Mucosa of rectum (tissue), 2 donors: ENCODE data around the gene ANKRD6.

Source experiments
- H3K27ac ChIP-seq, 2 donors: one replicate each; pipeline ENCODE4 v1.7.0; 2013; ENCODE audit warnings: inconsistent platforms in 2 of 2, low read depth in 2 of 2, low read length in 2 of 2
- H3K27me3 ChIP-seq, 2 donors: one replicate each; pipeline ENCODE4 v1.7.0; 2013; ENCODE audit warnings: low read length in 2 of 2; ENCODE audit not compliant: control insufficient read depth in 2 of 2, insufficient read depth in 2 of 2
- H3K36me3 ChIP-seq, 2 donors: one replicate each; pipeline ENCODE4 v1.7.0; 2013; ENCODE audit warnings: low read length in 2 of 2; ENCODE audit not compliant: control insufficient read depth in 2 of 2, insufficient read depth in 2 of 2
- H3K4me1 ChIP-seq, 2 donors: one replicate each; pipeline ENCODE4 v1.7.0; 2013; ENCODE audit warnings: low read length in 2 of 2, mild to moderate bottlenecking in 1 of 2; ENCODE audit not compliant: control insufficient read depth in 2 of 2, insufficient read depth in 2 of 2
- H3K4me3 ChIP-seq, 2 donors: one replicate each; pipeline ENCODE4 v1.7.0; 2013; ENCODE audit warnings: low read length in 2 of 2
- H3K9ac ChIP-seq, 2 donors: one replicate each; pipeline ENCODE4 v1.7.0; 2013; ENCODE audit warnings: low read length in 2 of 2, low read depth in 1 of 2, mild to moderate bottlenecking in 1 of 2
- H3K9me3 ChIP-seq, 2 donors: one replicate each; pipeline ENCODE4 v1.7.0; 2013; ENCODE audit warnings: low read length in 2 of 2; ENCODE audit not compliant: control insufficient read depth in 2 of 2
- donor health status: healthy.
- donor health status: Normal muscosa, but diverticular disease.

Gene ANKRD6

DNA sequence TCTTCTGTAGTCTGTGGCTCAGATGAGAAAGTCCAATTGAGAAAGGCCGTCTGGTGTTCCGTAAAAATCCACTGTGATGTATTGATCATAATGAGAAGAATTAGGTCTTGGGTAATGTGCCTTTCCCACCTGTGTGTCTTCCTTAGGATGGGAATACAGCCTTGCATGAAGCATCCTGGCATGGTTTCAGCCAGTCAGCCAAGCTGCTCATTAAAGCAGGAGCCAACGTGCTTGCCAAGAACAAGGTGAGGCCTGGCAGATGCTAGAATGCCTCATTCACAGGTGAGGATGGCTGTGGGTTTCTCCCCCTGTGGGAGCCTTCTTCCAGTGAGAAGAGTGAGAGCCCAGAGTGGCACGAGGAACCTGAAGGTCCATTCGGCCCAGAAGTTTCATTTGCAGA, 172.9 kb downstream of the ANKRD6 start:
- no peaks in the 10 kb centered on the region for H3K9me3 ChIP-seq
- H3K27ac ChIP-seq, result no peak overlapping the region
- H3K4me3 ChIP-seq, result no peak overlapping the region
- no peak overlapping the region for H3K9ac ChIP-seq
- H3K4me1 ChIP-seq, result no peaks in the 10 kb centered on the region
- no peaks in the 10 kb centered on the region for H3K27me3 ChIP-seq
- H3K36me3 ChIP-seq, result no peaks in the 10 kb centered on the region

DNA sequence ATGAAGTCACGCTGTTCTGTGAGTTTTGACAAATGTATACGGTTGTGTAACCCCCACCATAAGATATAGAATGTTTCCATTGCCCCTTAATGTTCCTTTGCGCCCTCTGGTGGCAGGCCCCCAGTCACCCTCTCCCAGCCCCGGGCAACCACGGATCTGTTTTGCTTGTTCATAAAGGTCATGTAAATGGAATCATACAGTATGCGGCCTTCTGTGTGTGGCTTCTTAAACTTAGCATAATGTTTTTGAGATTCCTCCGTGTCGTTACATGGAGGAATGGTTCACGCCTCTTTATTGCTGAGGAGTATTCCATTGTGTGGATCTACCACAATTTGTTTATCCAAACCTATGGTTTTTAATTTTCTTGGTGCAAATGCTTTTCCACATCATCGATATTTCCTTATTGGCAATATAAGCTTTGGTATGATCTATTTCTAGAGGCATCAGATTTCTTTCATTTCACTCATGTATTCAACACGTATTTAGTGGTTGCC, 177.2 kb downstream of the ANKRD6 start:
- Histone ChIP-seq H3K27ac (no peak overlapping the region), H3K27me3 (no peaks in the 10 kb centered on the region), H3K4me3 (no peak overlapping the region), H3K36me3 (no peaks in the 10 kb centered on the region), H3K4me1 (no peaks in the 10 kb centered on the region), H3K9ac (no peak overlapping the region), H3K9me3 (no peaks in the 10 kb centered on the region)

GRCh38 chr6:89611666-89612065, 178.7 kb downstream of the ANKRD6 start:
- Histone ChIP-seq H3K27ac (no peak overlapping the region), H3K9me3 (no peaks in the 10 kb centered on the region), H3K36me3 (no peaks in the 10 kb centered on the region), H3K4me3 (no peak overlapping the region), H3K9ac (no peak overlapping the region), H3K4me1 (no peaks in the 10 kb centered on the region), H3K27me3 (no peaks in the 10 kb centered on the region)

DNA sequence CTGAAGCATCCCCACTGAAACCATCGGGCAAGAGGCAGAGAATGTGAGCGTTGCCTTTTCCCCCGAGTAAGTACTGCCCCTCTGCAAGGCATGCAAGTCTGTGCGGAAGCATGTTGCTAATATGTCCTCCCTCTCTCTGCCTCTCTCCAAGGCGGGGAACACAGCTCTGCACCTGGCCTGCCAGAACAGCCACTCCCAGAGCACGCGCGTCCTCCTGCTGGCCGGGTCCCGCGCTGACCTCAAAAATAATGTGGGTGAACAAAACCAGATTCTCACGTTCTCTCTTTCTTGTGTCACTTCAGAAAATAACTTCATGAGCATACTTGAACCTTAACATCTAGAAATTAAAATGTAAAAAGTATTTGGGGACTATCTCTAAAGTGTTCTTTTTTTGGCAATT, 179.2 kb downstream of the ANKRD6 start:
- no peaks in the 10 kb centered on the region for H3K36me3 ChIP-seq
- no peaks in the 10 kb centered on the region for H3K4me1 ChIP-seq
- no peak overlapping the region for H3K4me3 ChIP-seq
- no peaks in the 10 kb centered on the region for H3K27me3 ChIP-seq
- no peaks in the 10 kb centered on the region for H3K9me3 ChIP-seq
- H3K27ac ChIP-seq, result no peak overlapping the region
- H3K9ac ChIP-seq, result no peak overlapping the region

- H3K9me3 ChIP-seq, result no peaks in the 10 kb centered on the region
- no peaks in the 10 kb centered on the region for H3K27me3 ChIP-seq
- H3K27ac ChIP-seq, result no peak overlapping the region
- H3K36me3 ChIP-seq, result no peaks in the 10 kb centered on the region
- no peak overlapping the region for H3K4me3 ChIP-seq
- H3K9ac ChIP-seq, result no peak overlapping the region
- no peaks in the 10 kb centered on the region for H3K4me1 ChIP-seq
Observed at GRCh38 chr6:89613790-89614189, 180.8 kb downstream of the ANKRD6 start.

DNA sequence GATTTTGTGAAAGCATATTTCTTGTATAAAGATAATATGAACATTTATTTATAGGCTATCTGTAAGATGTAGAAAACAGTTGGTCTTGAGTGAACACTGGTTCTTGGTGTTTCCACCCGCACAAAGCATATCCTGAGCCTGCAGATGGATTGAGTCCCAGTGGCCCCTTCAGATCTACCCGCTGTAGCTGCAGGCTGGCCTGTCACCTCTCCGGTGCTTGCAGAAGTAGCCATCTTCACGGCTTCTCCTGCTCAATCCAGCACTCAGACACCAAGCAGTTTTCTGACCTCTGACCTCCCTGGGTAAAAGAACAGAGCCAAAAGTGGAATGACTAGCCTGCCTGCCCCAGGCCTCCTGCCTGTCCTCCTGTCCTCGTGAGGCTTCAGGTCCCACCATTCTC, 182.9 kb downstream of the ANKRD6 start:
- Histone ChIP-seq H3K36me3 (no peaks in the 10 kb centered on the region), H3K9me3 (no peaks in the 10 kb centered on the region), H3K9ac (no peak overlapping the region), H3K4me3 (no peak overlapping the region), H3K4me1 (no peaks in the 10 kb centered on the region), H3K27ac (no peak overlapping the region), H3K27me3 (no peaks in the 10 kb centered on the region)

- Histone ChIP-seq H3K36me3 (no peaks in the 10 kb centered on the region), H3K4me1 (no peaks in the 10 kb centered on the region)
Observed at GRCh38 chr6:89616531-89616930, 183.6 kb downstream of the ANKRD6 start.

DNA sequence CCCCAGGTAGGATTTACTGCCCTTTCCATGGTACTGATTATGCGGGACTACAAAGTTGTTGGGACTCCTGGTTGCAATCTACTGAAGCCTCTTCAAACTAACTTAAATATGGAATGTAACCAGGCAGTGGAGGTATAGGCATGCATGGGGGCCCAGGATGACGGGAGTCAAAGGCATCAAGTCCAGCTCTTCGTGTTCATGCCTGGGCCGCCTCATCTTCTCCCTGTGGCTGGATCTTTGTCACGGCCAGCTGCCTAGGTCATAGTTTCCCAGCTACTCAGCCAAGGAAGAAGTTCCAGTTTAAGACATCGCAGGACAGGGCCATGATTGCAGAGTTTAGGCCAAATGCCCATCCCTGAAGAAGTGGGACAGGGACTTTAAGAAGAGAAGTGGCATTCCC, 185.1 kb downstream of the ANKRD6 start:
- H3K27me3 ChIP-seq, result no peaks in the 10 kb centered on the region
- H3K4me3 ChIP-seq, result no peak overlapping the region
- H3K36me3 ChIP-seq, result no peaks in the 10 kb centered on the region
- no peak overlapping the region for H3K27ac ChIP-seq
- no peaks in the 10 kb centered on the region for H3K9me3 ChIP-seq
- H3K9ac ChIP-seq, result no peak overlapping the region
- no peaks in the 10 kb centered on the region for H3K4me1 ChIP-seq

More at GRCh38 chr6:89616531-89616930, 183.6 kb downstream of the ANKRD6 start:
- no peak overlapping the region for H3K4me3 ChIP-seq
- H3K27me3 ChIP-seq, result no peaks in the 10 kb centered on the region
- no peaks in the 10 kb centered on the region for H3K9me3 ChIP-seq
- no peak overlapping the region for H3K9ac ChIP-seq
- H3K27ac ChIP-seq, result no peak overlapping the region

DNA sequence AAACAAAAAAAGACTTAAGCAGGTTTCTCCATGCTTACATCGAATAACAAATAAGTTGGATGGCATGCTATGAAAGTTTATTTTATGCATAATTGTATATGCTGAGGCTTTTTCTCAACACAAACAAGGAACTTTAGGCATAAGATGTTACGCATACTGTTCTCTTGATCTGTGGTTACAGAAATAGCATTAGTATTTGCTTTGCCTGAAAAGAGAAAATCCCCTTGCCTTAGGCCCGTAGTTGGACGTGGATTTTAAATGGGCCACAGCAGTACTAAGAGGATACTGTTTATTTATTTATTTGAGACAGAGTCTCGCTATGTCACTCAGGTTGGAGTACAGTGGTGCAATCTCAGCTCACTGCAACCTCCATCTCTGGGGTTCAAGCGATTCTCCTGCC, 186.6 kb downstream of the ANKRD6 start:
- no peaks in the 10 kb centered on the region for H3K27me3 ChIP-seq

GRCh38 chr6:89623749-89624148, 190.8 kb downstream of the ANKRD6 start:
- Histone ChIP-seq H3K27ac (no peak overlapping the region), H3K9ac (no peak overlapping the region), H3K9me3 (no peaks in the 10 kb centered on the region)

More for the DNA sequence above, 186.6 kb downstream of the ANKRD6 start:
- Histone ChIP-seq H3K4me1 (no peaks in the 10 kb centered on the region), H3K4me3 (no peak overlapping the region), H3K9ac (no peak overlapping the region), H3K36me3 (no peaks in the 10 kb centered on the region), H3K9me3 (no peaks in the 10 kb centered on the region), H3K27ac (no peak overlapping the region)

GRCh38 chr6:89630488-89630887, 197.5 kb downstream of the ANKRD6 start:
- H3K36me3 ChIP-seq, result no peaks in the 10 kb centered on the region
- no peak overlapping the region for H3K9ac ChIP-seq

More at GRCh38 chr6:89623749-89624148, 190.8 kb downstream of the ANKRD6 start:
- Histone ChIP-seq H3K4me3 (no peak overlapping the region), H3K4me1 (no peaks in the 10 kb centered on the region), H3K27me3 (no peaks in the 10 kb centered on the region), H3K36me3 (no peaks in the 10 kb centered on the region)

More at GRCh38 chr6:89630488-89630887, 197.5 kb downstream of the ANKRD6 start:
- H3K4me3 ChIP-seq, result no peak overlapping the region
- no peaks in the 10 kb centered on the region for H3K4me1 ChIP-seq
- no peak overlapping the region for H3K27ac ChIP-seq
- no peaks in the 10 kb centered on the region for H3K9me3 ChIP-seq
- H3K27me3 ChIP-seq, result no peaks in the 10 kb centered on the region
